Smooth muscle cell of the coronary artery (primary cell): ENCODE data around the gene PLSCR1. TPM values are rescaled to one million over a fixed set of nuclear protein-coding genes. Genes with fewer than 3 reads are reported as not detected.

Experiments
- total RNA-seq: library from RNA; depleted of rRNA; stranded (reverse); fragments of >200 nt; gene quantifications from 2 replicates; pipeline ENCODE4 v1.2.3, GENCODE V29; 2014; ENCODE audit warnings: low replicate concordance

PLSCR1 gene
- 17.9 and 53.1 TPM in 2 replicates for total RNA-seq

DNA sequence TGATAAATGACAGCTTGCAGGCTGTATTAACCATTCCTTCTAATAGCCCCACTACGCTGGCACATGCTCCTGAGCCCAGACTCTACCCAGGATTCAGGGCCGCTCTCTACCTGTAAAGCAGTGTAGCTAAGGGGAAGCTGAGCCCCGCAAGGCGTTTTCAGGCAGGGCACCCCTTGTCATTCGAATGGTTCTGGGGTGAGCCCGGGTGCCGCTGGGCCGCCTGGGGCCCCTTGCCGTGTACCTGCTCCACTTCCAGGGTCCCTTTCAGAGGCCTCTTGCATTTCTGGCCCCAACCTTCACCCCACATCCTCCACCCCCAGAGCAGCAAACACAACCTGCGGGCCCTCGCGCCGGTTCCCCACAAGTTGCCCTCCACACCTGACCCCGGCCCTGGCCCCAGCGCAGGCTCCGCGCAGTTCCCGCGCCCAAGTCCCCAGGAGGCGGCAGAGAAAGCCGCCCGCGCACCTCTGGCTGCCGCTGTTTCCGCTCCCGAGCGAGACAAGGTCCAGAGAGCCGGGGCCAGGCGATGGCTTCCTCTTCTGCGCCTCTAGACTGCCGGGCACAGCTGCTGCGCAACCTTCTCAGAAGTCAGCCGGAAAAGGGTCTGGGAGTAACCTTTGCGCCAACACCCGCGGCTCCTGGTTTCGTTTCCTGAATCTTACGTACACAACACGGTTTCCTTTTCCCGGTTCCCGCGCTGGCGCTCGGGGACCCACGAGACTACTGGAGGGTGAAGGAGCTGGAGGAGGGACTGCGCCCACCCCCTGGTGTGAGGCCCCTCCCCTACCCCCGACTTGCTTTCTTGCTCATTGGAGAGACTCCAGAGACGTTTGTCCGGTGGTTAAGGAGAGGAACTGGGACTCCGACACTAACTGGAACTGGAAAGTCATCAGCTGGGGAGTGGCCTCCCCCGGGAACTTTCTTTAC is at the start of gene PLSCR1:
TSS of gene PLSCR1 (minus strand) at position 606 of the 927 bp plus-strand sequence. CDS start 8,055 bp downstream, outside the sequence.

GRCh38 chr3:146469150-146470017 is 75.0 kb downstream of the PLSCR1 start, which contains the start of gene PLSCR2:
Gene PLSCR2, minus strand, starts transcription at chr3:146469561. Its CDS starts 9,657 bp downstream, at chr3:146459904.

Other genes with a start within 250 kb of the PLSCR1 start
- 0.38 TPM in 1 of 2 replicates, not detected in the other for gene PLSCR2, start 75.0 kb downstream of the PLSCR1 start, total RNA-seq
- not detected in 2 replicates for gene PLSCR5, start 60.7 kb upstream of the PLSCR1 start, total RNA-seq